Brain microvascular endothelial cell (primary cell): Measurements from ENCODE around the gene CCDC107.

Source experiments
- DNase-seq: peaks from one replicate; pipeline ENCODE4 v3.0.0-alpha.2; 2020
- H3K27ac ChIP-seq: fragments of 250-450 bp; sonication (Bioruptor Pico); 2 replicates; pipeline ENCODE4 v1.5.1; 2020; ENCODE audit warnings: mild to moderate bottlenecking, moderate library complexity
- H3K27me3 ChIP-seq: fragments of 250-450 bp; sonication (Bioruptor Pico); replicated peaks from 2 replicates; pipeline ENCODE4 v1.5.1; 2020; ENCODE audit warnings: mild to moderate bottlenecking
- H3K36me3 ChIP-seq: fragments of 250-450 bp; sonication (Bioruptor Pico); replicated peaks from 2 replicates; pipeline ENCODE4 v1.5.1; 2020; ENCODE audit warnings: mild to moderate bottlenecking
- H3K4me3 ChIP-seq: 2 replicates; pipeline ENCODE4 v1.5.1; 2011; ENCODE audit warnings: low read depth, mild to moderate bottlenecking, control low read depth, low read length, moderate library complexity
- CTCF ChIP-seq: IDR thresholded peaks from 2 replicates; pipeline ENCODE4 v1.5.1; 2011; ENCODE audit warnings: low read depth, mild to moderate bottlenecking, moderate library complexity, low read length, control low read depth, inconsistent platforms; ENCODE audit errors: missing control alignments
- in situ Hi-C: cut with HindIII; loops from 2 replicates; pipeline ENCODE4 v1.10.0; 2017; ENCODE audit warnings: low sequenced_read_pairs, low pct_ligation_motif_present

The CCDC107 gene

GRCh38 chr9:35652829-35653209 is 5.3 kb upstream of the CCDC107 start:
- no peaks in the 10 kb centered on the region for H3K27me3 ChIP-seq
- TF ChIP-seq CTCF: no peak
- in situ Hi-C loops: no loop called here
- H3K4me3 ChIP-seq: no peak overlapping the region
- no peaks in the 10 kb centered on the region for H3K36me3 ChIP-seq
- no peak overlapping the region for H3K27ac ChIP-seq
- no peak for DNase-seq

DNA sequence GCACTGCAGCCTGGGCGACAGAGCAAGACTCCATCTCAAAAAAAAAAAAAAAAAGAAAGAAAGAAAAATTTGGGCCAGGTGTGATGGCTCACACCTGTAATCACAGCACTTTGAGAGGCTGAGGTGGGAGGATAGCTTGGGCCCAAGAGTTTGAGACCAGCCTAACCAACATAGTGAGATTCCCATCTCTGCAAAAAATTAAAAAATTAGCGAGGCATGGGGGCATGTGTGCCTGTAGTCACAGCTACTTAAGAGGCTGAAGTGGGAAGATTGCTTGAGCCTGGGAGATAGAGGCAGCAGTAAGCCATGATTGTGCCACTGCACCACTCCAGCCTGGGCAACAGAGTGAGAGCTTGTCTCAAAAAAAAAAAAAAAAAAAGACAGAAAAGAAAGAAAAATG is 4.5 kb upstream of the CCDC107 start:
- in situ Hi-C loops: no loop called here
- H3K27me3 ChIP-seq: no peaks in the 10 kb centered on the region
- no peak for DNase-seq
- no peak overlapping the region for H3K27ac ChIP-seq
- no peaks in the 10 kb centered on the region for H3K36me3 ChIP-seq
- no peak overlapping the region for H3K4me3 ChIP-seq
- no peak for TF ChIP-seq CTCF

GRCh38 chr9:35656348-35656747 is 1.7 kb upstream of the CCDC107 start:
- in situ Hi-C loops: no loop called here
- H3K27me3 ChIP-seq: no peaks in the 10 kb centered on the region
- H3K36me3 ChIP-seq: peaks cover 7% of the 10 kb centered on the region
- no peak overlapping the region for H3K27ac ChIP-seq
- DNase-seq: no peak
- no peak for TF ChIP-seq CTCF
- no peak overlapping the region for H3K4me3 ChIP-seq

GRCh38 chr9:35656831-35657545 is 1.1 kb upstream of the CCDC107 start:
- peaks cover 7% of the 10 kb centered on the region for H3K36me3 ChIP-seq
- no peaks in the 10 kb centered on the region for H3K27me3 ChIP-seq
- DNase-seq: no peak
- in situ Hi-C loops: no loop called here
- H3K4me3 ChIP-seq: peak overlapping the region; percentile 47
- peak overlapping the region; percentile 56 for H3K27ac ChIP-seq
- TF ChIP-seq CTCF: no peak

- peak; percentile 99 for DNase-seq
- peak within 1 kb of the TSS; percentile 84 for H3K4me3 ChIP-seq
- TF ChIP-seq CTCF: peak; percentile 29
- in situ Hi-C loops: no loop called here
- H3K36me3 ChIP-seq: peaks cover 7% of the 10 kb centered on the region
- peak within 1 kb of the TSS; percentile 99 for H3K27ac ChIP-seq
- no peaks in the 10 kb centered on the region for H3K27me3 ChIP-seq
Measured at GRCh38 chr9:35657546-35658136, 451 bp upstream of the CCDC107 start, which contains the start of gene RMRP. RMRP (minus strand) TSS chr9:35658019.

DNA sequence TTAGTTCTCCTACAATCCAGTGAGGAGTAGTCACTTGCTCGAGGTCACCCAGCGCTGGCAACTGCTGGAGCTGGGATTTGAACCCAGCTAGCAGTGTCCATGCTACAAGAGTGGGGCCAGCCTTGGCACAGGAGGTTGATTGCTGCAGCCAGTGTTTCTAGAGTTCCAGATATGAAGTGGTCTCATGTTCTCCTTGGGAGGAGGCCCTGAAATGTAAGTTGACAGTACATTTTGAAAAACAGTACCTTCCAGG is 802 bp downstream of the CCDC107 start:
- in situ Hi-C loops: no loop called here
- peak; percentile 44 for DNase-seq
- H3K27ac ChIP-seq: peak overlapping the region; percentile 99
- H3K4me3 ChIP-seq: peak overlapping the region; percentile 84
- H3K36me3 ChIP-seq: peaks cover 7% of the 10 kb centered on the region
- TF ChIP-seq CTCF: no peak
- H3K27me3 ChIP-seq: no peaks in the 10 kb centered on the region
